Measurements from ENCODE around the gene PSMD11. TPM values are rescaled to one million over a fixed set of nuclear protein-coding genes. Genes with fewer than 3 reads are reported as not detected.

The PSMD11 gene
- total RNA-seq, 4 donors from 2014 or later = 44.2 to 77.0 (median 54.2) TPM

- H3K4me3 ChIP-seq (ENCODE audit: low read depth, poor library complexity, severe bottlenecking) = no peak overlapping the region
- 82% methylated on average over 35 to 37 of the region's 45 CpGs for WGBS, 2 donors
- TF ChIP-seq POLR2A (IDR thresholded peaks at IDR 0.05) (no peak), CTCF (IDR thresholded peaks at IDR 0.05) (no peak)
- intact Hi-C loops (cut with DNase I; ENCODE audit: low total_unique reads) = no loop called here
- DNase-seq (ENCODE audit: low spot score in 2 of 2) = peak in 1 of 2 donors; percentile 80
Observed at GRCh38 chr17:32495359-32496231, 51.3 kb downstream of the PSMD11 start.

- intact Hi-C loops (cut with DNase I; ENCODE audit: low total_unique reads) = no loop called here
- no peak overlapping the region for H3K4me3 ChIP-seq (ENCODE audit: low read depth, poor library complexity, severe bottlenecking)
- WGBS, 2 donors = 82 to 83% methylated on average over 16 of the region's 16 CpGs
- no peak for TF ChIP-seq POLR2A (IDR thresholded peaks at IDR 0.05)
- no peak for TF ChIP-seq CTCF (IDR thresholded peaks at IDR 0.05)
- peak in 1 of 2 donors; percentile 74 for DNase-seq (ENCODE audit: low spot score in 2 of 2)
Observed at GRCh38 chr17:32496395-32497073, 52.2 kb downstream of the PSMD11 start.

- no peak for TF ChIP-seq CTCF (IDR thresholded peaks at IDR 0.05)
- TF ChIP-seq POLR2A (IDR thresholded peaks at IDR 0.05) = no peak
- intact Hi-C loops (cut with DNase I; ENCODE audit: low total_unique reads) = no loop called here
- DNase-seq (ENCODE audit: low spot score in 2 of 2) = peak in 1 of 2 donors; percentile 76
- no peak overlapping the region for H3K4me3 ChIP-seq (ENCODE audit: low read depth, poor library complexity, severe bottlenecking)
- 67 to 72% methylated on average over 18 of the region's 18 CpGs for WGBS, 2 donors
Observed at GRCh38 chr17:32497431-32498205, 53.3 kb downstream of the PSMD11 start.

GRCh38 chr17:32498391-32498790 is 54.1 kb downstream of the PSMD11 start:
- DNase-seq (ENCODE audit: low spot score in 2 of 2) = no peak
- TF ChIP-seq POLR2A (IDR thresholded peaks at IDR 0.05) = no peak
- TF ChIP-seq CTCF (IDR thresholded peaks at IDR 0.05) = no peak
- no peak overlapping the region for H3K4me3 ChIP-seq (ENCODE audit: low read depth, poor library complexity, severe bottlenecking)
- intact Hi-C loops (cut with DNase I; ENCODE audit: low total_unique reads) = no loop called here
- WGBS, 2 donors = 69 to 75% methylated on average over 9 of the region's 9 CpGs

GRCh38 chr17:32502013-32502412 is 57.7 kb downstream of the PSMD11 start:
- 97 to 100% methylated on average over 3 of the region's 3 CpGs for WGBS, 2 donors
- no peak for DNase-seq (ENCODE audit: low spot score in 2 of 2)
- H3K4me3 ChIP-seq (ENCODE audit: low read depth, poor library complexity, severe bottlenecking) = no peak overlapping the region
- no peak for TF ChIP-seq CTCF (IDR thresholded peaks at IDR 0.05)
- TF ChIP-seq POLR2A (IDR thresholded peaks at IDR 0.05) = no peak
- intact Hi-C loops (cut with DNase I; ENCODE audit: low total_unique reads) = no loop called here

Data from lower leg skin (tissue), 4 donors.